ENCODE measurements around the gene TOLLIP. TPM values are rescaled to one million over a fixed set of nuclear protein-coding genes. Genes with fewer than 3 reads are reported as not detected.
A peak's percentile ranks its signal among the peaks of the same experiment; 100 is the strongest.
"Not testable (repeated sequence)": the region's sequence is repeated elsewhere in the genome, so short reads cannot be mapped to it uniquely, and the experiment has no call there.

The TOLLIP gene
- total RNA-seq, 1 donor from 2014 or later: 46.9 TPM

GRCh38 chr11:1345737-1346513 is 36.5 kb upstream of the TOLLIP start:
- intact Hi-C loops (cut with DNase I): no loop called here
- DNase-seq (ENCODE audit: low spot score): no peak

- intact Hi-C loops (cut with DNase I): no loop called here
- no peak for DNase-seq (ENCODE audit: low spot score)
These were observed 34.7 kb upstream of the TOLLIP start for GRCh38 chr11:1344056-1344635.

GRCh38 chr11:1343391-1344055 is 34.1 kb upstream of the TOLLIP start:
- intact Hi-C loops (cut with DNase I): loop anchor here (2.0 kb wide), 1 partner anchor 171 kb away; no protein-coding TSS in a partner anchor
- DNase-seq (ENCODE audit: low spot score): no peak

GRCh38 chr11:1342946-1343345 is 33.5 kb upstream of the TOLLIP start:
- no peak for DNase-seq (ENCODE audit: low spot score)
- intact Hi-C loops (cut with DNase I): loop anchor here (2.0 kb wide), 1 partner anchor 172 kb away; no protein-coding TSS in a partner anchor

- intact Hi-C loops (cut with DNase I): loop anchor here (2.0 kb wide), 1 partner anchor 173 kb away; no protein-coding TSS in a partner anchor
- no peak for DNase-seq (ENCODE audit: low spot score)
These were observed 32.6 kb upstream of the TOLLIP start for GRCh38 chr11:1341928-1342524.

- DNase-seq (ENCODE audit: low spot score); intact Hi-C loops (cut with DNase I): not testable (repeated sequence)
These were observed 31.8 kb upstream of the TOLLIP start for GRCh38 chr11:1341226-1341625.

- intact Hi-C loops (cut with DNase I): no loop called here
- DNase-seq (ENCODE audit: low spot score): no peak
These were observed 30.7 kb upstream of the TOLLIP start for GRCh38 chr11:1340111-1340510.

GRCh38 chr11:1339066-1339675 is 29.7 kb upstream of the TOLLIP start:
- DNase-seq (ENCODE audit: low spot score): no peak
- intact Hi-C loops (cut with DNase I): no loop called here

GRCh38 chr11:1338201-1339065 is 29.0 kb upstream of the TOLLIP start:
- intact Hi-C loops (cut with DNase I): no loop called here
- no peak for DNase-seq (ENCODE audit: low spot score)

- intact Hi-C loops (cut with DNase I): no loop called here
- DNase-seq (ENCODE audit: low spot score): no peak
These were observed 28.2 kb upstream of the TOLLIP start for GRCh38 chr11:1337647-1338007.

- DNase-seq (ENCODE audit: low spot score): peak; percentile 83
- intact Hi-C loops (cut with DNase I): no loop called here
These were observed 27.6 kb upstream of the TOLLIP start for GRCh38 chr11:1336836-1337646.

- DNase-seq (ENCODE audit: low spot score): peak; percentile 83
- intact Hi-C loops (cut with DNase I): no loop called here
These were observed 26.7 kb upstream of the TOLLIP start for GRCh38 chr11:1335811-1336761.

- intact Hi-C loops (cut with DNase I): no loop called here
- DNase-seq (ENCODE audit: low spot score): no peak
These were observed 25.9 kb upstream of the TOLLIP start for GRCh38 chr11:1335264-1335810.

- no peak for DNase-seq (ENCODE audit: low spot score)
- intact Hi-C loops (cut with DNase I): no loop called here
These were observed 24.4 kb upstream of the TOLLIP start for GRCh38 chr11:1333860-1334259.

GRCh38 chr11:1333091-1333772 is 23.8 kb upstream of the TOLLIP start:
- DNase-seq (ENCODE audit: low spot score): no peak
- intact Hi-C loops (cut with DNase I): no loop called here

GRCh38 chr11:1330473-1330872 is 21.0 kb upstream of the TOLLIP start:
- intact Hi-C loops (cut with DNase I): no loop called here
- no peak for DNase-seq (ENCODE audit: low spot score)

All from cardiac septum (tissue), 1 donor.